GM21717 (cell line): ENCODE data around the gene RMND5B.

Experiments used
- ATAC-seq: cut with Tn5 transposase; IDR thresholded peaks from one replicate; pipeline ENCODE4 v1.9.1; 2021; ENCODE audit warnings: mild to moderate bottlenecking, moderate library complexity; ENCODE audit not compliant: unreplicated experiment

The RMND5B gene

DNA sequence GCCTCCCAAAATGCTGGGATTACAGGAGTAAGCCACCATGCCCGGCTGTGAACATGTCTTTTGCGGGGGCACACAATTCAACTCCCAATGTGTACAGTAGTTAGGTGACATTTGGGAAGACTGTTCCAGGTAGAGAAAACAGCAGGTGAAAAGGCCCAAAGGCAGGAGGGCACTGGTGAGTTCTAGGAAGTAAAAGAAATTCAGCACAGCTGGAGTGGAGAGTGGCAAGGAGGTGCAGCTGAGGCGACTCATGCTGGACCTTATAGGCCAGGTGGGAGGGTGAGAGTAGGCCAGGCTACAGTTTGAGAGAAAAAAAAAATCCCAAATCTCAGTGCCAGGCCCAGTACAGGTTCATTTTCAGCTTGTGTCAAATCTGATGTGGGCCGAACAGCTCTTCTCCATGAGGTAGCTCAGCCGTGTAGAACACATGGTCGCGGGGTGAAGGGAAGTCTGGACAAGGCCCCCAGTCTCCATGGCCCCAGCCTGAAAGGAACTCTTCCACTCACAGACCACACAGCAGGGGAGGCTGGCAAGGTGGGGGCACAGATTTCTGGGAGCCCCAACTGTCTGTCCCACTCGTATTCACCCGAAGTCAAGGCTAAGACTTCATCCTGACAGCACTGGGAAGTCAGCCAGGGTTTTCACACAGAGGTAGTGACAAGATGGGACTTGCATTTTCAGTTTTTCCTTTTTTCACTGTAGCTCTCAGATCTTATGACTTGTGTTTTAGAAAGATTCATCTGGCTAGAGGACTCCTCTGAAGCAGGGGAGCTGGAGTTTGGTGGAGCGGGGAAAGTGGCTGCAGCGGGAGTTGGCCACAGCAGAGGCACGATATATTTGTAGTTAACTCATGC lies 69.0 kb downstream of the RMND5B start:
- no peak for ATAC-seq
